ENCODE results near the gene NLRP6.

Gene NLRP6

GRCh38 chr11:288478-289397 is 10.5 kb downstream of the NLRP6 start, which contains the start of gene PGGHG:
Gene PGGHG, plus strand, starts transcription at chr11:289126. Its CDS starts 691 bp downstream, at chr11:289817.
- DNase-seq (ENCODE audit: low spot score) = peak; percentile 97
- TF ChIP-seq CTCF (IDR thresholded peaks at IDR 0.05; ENCODE audit: extremely low read depth, missing control alignments) = no peak

DNA sequence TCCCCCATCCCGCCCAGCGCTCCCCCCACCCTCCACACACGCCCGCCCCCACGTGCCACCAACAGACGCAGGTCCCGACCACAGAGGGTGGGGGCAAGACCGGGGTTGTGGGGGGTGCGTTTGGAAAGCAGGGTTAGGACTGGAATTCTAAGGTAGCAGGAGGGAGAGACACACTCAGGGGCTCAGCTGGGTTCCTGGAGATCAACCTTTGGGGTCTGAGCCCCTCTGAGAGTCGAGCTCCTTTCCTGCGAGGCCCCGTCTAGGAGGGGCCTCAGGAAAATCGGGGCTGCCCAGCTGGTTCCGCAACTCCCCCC is 11.1 kb downstream of the NLRP6 start:
- TF ChIP-seq CTCF (IDR thresholded peaks at IDR 0.05; ENCODE audit: extremely low read depth, missing control alignments) = no peak
- peak; percentile 66 for DNase-seq (ENCODE audit: low spot score)

DNA sequence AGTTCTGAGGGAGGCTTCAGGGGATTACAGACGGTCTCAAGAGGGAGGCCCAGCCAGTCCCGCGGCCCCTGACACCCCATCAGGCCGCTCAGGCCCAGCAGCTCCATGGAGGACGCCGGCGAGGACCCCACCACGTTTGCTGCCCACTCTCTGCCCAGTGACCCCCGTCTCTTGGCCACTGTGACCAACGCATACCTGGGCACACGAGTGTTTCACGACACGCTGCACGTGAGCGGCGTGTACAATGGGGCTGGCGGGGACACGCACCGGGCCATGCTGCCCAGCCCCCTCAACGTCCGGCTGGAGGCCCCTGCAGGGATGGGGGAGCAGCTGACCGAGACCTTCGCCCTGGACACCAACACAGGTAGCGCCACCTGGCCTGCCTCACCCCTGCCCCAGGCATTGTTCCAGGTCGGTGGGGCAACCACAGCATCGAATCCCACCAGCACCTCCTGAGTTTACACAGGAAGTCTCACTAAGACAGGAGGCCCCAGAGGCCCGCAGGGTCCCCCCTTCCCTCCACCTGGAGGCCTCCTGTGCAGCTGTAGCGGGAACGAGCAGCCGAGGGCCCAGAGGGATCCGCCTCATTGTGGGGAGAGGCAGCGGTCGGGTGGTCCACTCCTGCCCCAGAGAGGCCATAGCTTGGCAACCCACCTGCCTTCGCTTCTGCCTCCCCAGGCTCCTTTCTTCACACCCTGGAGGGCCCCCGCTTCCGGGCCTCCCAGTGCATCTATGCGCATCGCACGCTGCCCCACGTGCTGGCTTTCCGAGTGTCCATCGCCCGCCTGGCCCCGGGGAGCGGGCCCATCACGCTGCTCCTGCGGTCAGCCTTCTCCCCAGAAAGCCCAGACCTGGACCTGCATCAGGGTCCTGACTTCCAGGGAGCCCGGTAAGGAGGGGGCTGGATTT is 11.8 kb downstream of the NLRP6 start:
- no peak for DNase-seq (ENCODE audit: low spot score)
- no peak for TF ChIP-seq CTCF (IDR thresholded peaks at IDR 0.05; ENCODE audit: extremely low read depth, missing control alignments)

GRCh38 chr11:290621-291231 is 12.5 kb downstream of the NLRP6 start:
- DNase-seq (ENCODE audit: low spot score) = no peak
- TF ChIP-seq CTCF (IDR thresholded peaks at IDR 0.05; ENCODE audit: extremely low read depth, missing control alignments) = no peak

DNA sequence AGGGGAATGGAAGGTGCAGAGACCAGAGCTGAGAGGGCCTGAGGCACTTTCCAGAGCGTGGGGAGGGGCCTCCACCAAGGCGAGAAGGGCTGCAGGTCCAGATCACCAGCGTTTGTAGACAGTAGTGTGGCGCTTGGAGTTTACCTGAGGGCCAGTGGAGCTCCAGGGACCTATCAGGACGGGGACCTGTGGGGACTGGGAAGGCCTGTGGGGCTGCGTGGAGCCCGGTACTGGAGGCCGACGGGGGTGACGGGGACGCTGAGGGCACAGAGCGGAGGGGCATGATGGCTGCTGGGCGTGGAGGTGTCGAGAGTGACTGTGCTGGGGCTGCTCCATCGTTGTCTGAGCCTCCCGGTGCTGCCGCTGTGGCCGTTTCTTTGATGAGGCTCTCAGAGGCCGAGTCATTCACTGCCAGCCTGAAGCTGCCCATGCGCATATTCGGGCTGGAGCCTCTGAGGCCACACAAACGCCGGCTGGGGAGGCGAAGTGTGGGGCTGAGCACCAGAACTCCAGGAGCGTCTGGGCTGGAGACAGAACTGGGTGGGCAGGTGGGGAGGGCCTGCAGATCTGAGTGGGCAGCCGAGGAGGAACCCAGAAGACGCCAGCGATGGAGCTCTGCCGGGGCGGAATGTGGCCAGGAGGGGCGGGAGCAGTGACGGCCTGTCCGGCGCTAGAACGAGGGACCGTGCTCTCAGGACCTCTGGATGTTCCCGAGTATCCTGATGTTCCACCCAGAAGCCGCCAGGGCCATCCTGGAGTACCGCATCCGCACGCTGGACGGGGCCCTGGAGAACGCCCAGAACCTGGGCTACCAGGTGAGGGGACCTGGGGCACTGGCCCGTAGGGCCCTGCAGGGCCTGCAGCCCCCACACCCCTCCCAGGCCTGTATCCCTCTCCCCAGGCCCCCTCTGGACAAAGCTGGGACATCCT is 13.3 kb downstream of the NLRP6 start:
- DNase-seq (ENCODE audit: low spot score) = no peak
- no peak for TF ChIP-seq CTCF (IDR thresholded peaks at IDR 0.05; ENCODE audit: extremely low read depth, missing control alignments)

DNA sequence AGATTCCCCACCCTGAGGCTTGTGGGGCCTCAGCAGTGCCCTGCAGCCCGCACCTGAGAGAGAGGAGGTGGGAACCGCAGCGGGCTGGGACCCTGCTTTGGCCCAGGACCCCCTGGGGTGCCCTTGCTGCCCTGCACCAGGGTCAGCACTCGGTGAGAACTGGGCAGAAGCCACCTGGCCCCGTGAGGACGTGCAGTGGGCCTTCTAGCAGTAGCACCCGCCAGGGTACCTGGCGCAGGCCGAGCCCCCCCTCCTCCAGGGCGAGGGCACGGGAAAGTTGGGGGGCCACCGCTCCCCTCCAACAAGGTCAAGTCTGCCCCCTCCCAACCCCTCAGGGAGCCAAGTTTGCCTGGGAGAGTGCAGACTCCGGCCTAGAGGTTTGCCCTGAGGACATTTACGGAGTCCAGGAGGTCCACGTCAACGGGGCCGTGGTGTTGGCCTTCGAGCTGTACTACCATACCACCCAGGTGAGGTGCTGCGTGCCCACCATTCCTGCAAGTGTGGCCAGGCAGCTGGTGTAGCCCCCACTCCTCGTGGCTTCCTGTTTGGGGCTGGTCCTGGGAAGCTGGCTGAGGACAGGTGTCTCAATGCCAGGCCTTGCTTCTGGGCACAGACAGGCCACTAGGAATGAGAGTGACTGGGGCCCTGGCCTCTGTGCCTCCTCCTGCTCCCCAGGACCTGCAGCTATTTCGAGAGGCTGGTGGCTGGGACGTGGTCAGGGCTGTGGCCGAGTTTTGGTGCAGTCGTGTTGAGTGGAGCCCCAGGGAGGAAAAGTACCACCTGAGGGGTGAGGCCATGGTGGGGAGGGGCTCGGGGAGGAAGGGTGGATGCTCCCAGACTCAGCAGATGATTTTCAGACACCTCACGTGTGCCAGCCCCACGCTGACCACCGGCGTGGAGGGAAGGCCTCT is 14.3 kb downstream of the NLRP6 start:
- no peak for TF ChIP-seq CTCF (IDR thresholded peaks at IDR 0.05; ENCODE audit: extremely low read depth, missing control alignments)
- DNase-seq (ENCODE audit: low spot score) = no peak
